Skin epidermis (tissue), 12 donors: ENCODE data around the gene FBXL4.

Experiments
- H3K27ac ChIP-seq, 21 experiments: fragments of 200-600 bp; sonication (generic) in 11 of 21; one replicate each; pipeline ENCODE4 v1.5.0; 2020; ENCODE audit warnings: mild to moderate bottlenecking in 3 of 21, inconsistent platforms in 2 of 21, moderate library complexity in 2 of 21
- H3K4me3 ChIP-seq, 7 experiments: fragments of 200-600 bp; sonication (generic) in 2 of 7; one replicate each; pipeline ENCODE4 v1.5.0; 2020; ENCODE audit warnings: inconsistent platforms in 2 of 7, mild to moderate bottlenecking in 2 of 7, moderate library complexity in 1 of 7

Gene FBXL4

GRCh38 chr6:98842342-98843180, 105.2 kb downstream of the FBXL4 start:
- no peak overlapping the region for H3K27ac ChIP-seq
- H3K4me3 ChIP-seq = no peak overlapping the region

GRCh38 chr6:98841621-98842341, 106.0 kb downstream of the FBXL4 start:
- H3K27ac ChIP-seq = no peak overlapping the region

GRCh38 chr6:98840996-98841513, 106.7 kb downstream of the FBXL4 start:
- H3K4me3 ChIP-seq = no peak overlapping the region
- H3K27ac ChIP-seq = no peak overlapping the region

More at GRCh38 chr6:98841621-98842341, 106.0 kb downstream of the FBXL4 start:
- H3K4me3 ChIP-seq = no peak overlapping the region

- Histone ChIP-seq H3K27ac (no peak overlapping the region), H3K4me3 (no peak overlapping the region)
These were observed 107.4 kb downstream of the FBXL4 start for GRCh38 chr6:98840385-98840784.

GRCh38 chr6:98839781-98840361, 107.9 kb downstream of the FBXL4 start:
- Histone ChIP-seq H3K27ac (no peak overlapping the region), H3K4me3 (no peak overlapping the region)

- no peak overlapping the region for H3K27ac ChIP-seq
- H3K4me3 ChIP-seq = no peak overlapping the region
These were observed 108.8 kb downstream of the FBXL4 start for GRCh38 chr6:98838975-98839374.

GRCh38 chr6:98838032-98838431, 109.7 kb downstream of the FBXL4 start:
- H3K4me3 ChIP-seq = no peak overlapping the region
- no peak overlapping the region for H3K27ac ChIP-seq

- Histone ChIP-seq H3K27ac (no peak overlapping the region), H3K4me3 (no peak overlapping the region)
These were observed 110.5 kb downstream of the FBXL4 start for GRCh38 chr6:98836962-98837944.

- H3K4me3 ChIP-seq = peak overlapping the region in 1 of 7 experiments; percentile 38
- H3K27ac ChIP-seq = no peak overlapping the region
These were observed 111.5 kb downstream of the FBXL4 start for GRCh38 chr6:98836025-98836961.

- H3K4me3 ChIP-seq = peak overlapping the region in 5 of 7 experiments; percentile 2 to 49 (median 20)
- H3K27ac ChIP-seq = no peak overlapping the region
These were observed 112.4 kb downstream of the FBXL4 start for GRCh38 chr6:98835149-98836024.

- no peak within 1 kb of the TSS for H3K27ac ChIP-seq
- peak within 1 kb of the TSS; percentile 30 to 49 (median 38) for H3K4me3 ChIP-seq
These were observed 113.4 kb downstream of the FBXL4 start, which contains the start of gene POU3F2 for GRCh38 chr6:98834060-98835031. POU3F2 (plus strand) TSS chr6:98834574; CDS start chr6:98834874, 300 bp downstream.

- H3K27ac ChIP-seq = no peak overlapping the region
- peak overlapping the region; percentile 30 to 49 (median 38) for H3K4me3 ChIP-seq
These were observed 114.3 kb downstream of the FBXL4 start for GRCh38 chr6:98833307-98834059.

- Histone ChIP-seq H3K27ac (no peak overlapping the region), H3K4me3 (peak overlapping the region in 4 of 7 experiments; percentile 38 to 49 (median 42))
These were observed 114.8 kb downstream of the FBXL4 start for GRCh38 chr6:98833057-98833306.

GRCh38 chr6:98832284-98833056, 115.3 kb downstream of the FBXL4 start:
- no peak overlapping the region for H3K27ac ChIP-seq
- H3K4me3 ChIP-seq = peak overlapping the region in 3 of 7 experiments; percentile 38 to 49 (median 43)

GRCh38 chr6:98831959-98832283, 115.8 kb downstream of the FBXL4 start:
- no peak overlapping the region for H3K4me3 ChIP-seq

More at GRCh38 chr6:98831959-98832283, 115.8 kb downstream of the FBXL4 start:
- no peak overlapping the region for H3K27ac ChIP-seq
